A673 (cell line): ENCODE data around the gene RGS3. TPM values are rescaled to one million over a fixed set of nuclear protein-coding genes. Genes with fewer than 3 reads are reported as not detected.

ENCODE experiments used
- BruUV-seq: library from RNA; stranded (reverse); fragments of 400-500 nt; replicated peaks from 2 replicates; lab custom pipeline; 2021; lab: Mats Ljungman, UMichigan
- CTCF ChIA-PET: fragments of 300-600 bp; sonication (Branson Sonifier 250); formaldehyde crosslinking; loops from one replicate; lab custom pipeline; 2022; ENCODE audit warnings: antibody characterized with exemption; lab: Charles Lee
- POLR2A ChIA-PET: fragments of 300-600 bp; sonication (Branson Sonifier 250); formaldehyde crosslinking; loops from one replicate; lab custom pipeline; 2022; ENCODE audit warnings: antibody characterized with exemption; ENCODE audit not compliant: low non-redundant PET; lab: Charles Lee
- DNase-seq: peaks from one replicate; pipeline ENCODE4 v3.0.0-alpha.2; 2015; ENCODE audit warnings: low spot score
- H3K27ac ChIP-seq: fragments of 200-600 bp; sonication (generic); 2 replicates; pipeline ENCODE4 v1.5.1; 2016; ENCODE audit warnings: mixed run types, low read depth, mild to moderate bottlenecking, mixed read lengths, antibody characterized with exemption, low read length; ENCODE audit not compliant: poor library complexity, severe bottlenecking
- H3K27me3 ChIP-seq: fragments of 200-600 bp; sonication (generic); replicated peaks from 2 replicates; pipeline ENCODE4 v1.6.1; 2017; ENCODE audit warnings: mixed run types, low read depth, mild to moderate bottlenecking, mixed read lengths, antibody characterized with exemption, low read length; ENCODE audit not compliant: insufficient read depth, poor library complexity
- H3K36me3 ChIP-seq: fragments of 200-600 bp; sonication (generic); 2 replicates; pipeline ENCODE4 v1.6.1; 2016; ENCODE audit warnings: mixed run types, mild to moderate bottlenecking, mixed read lengths, antibody characterized with exemption, low read length; ENCODE audit not compliant: insufficient read depth, poor library complexity, severe bottlenecking
- H3K4me1 ChIP-seq: fragments of 200-600 bp; sonication (generic); 2 replicates; pipeline ENCODE4 v1.6.1; 2017; ENCODE audit warnings: mixed run types, mild to moderate bottlenecking, mixed read lengths, antibody characterized with exemption, low read length; ENCODE audit not compliant: insufficient read depth, poor library complexity, severe bottlenecking
- H3K4me3 ChIP-seq: fragments of 200-600 bp; sonication (generic); 2 replicates; pipeline ENCODE4 v1.5.1; 2016; ENCODE audit warnings: low read depth, mixed run types, mild to moderate bottlenecking, mixed read lengths, low read length; ENCODE audit not compliant: poor library complexity, severe bottlenecking
- H3K9me3 ChIP-seq: fragments of 200-600 bp; sonication (generic); 2 replicates; pipeline ENCODE4 v1.6.1; 2016; ENCODE audit warnings: mixed run types, low read depth, mild to moderate bottlenecking, mixed read lengths, antibody characterized with exemption, low read length; ENCODE audit not compliant: poor library complexity, severe bottlenecking
- EZH2 ChIP-seq: fragments of 200-600 bp; sonication (generic); IDR thresholded peaks from 2 replicates; pipeline ENCODE4 v1.6.1; 2017; ENCODE audit warnings: borderline replicate concordance, low read depth, mild to moderate bottlenecking, mixed read lengths, antibody characterized with exemption, low read length; ENCODE audit not compliant: poor library complexity, severe bottlenecking
- intact Hi-C: fragments of 100-400 bp; cut with micrococcal nuclease; formaldehyde crosslinking; loops from one replicate; pipeline ENCODE4 v1.10.0; 2022; ENCODE audit not compliant: unreplicated experiment
- total RNA-seq: library from RNA; stranded (reverse); gene quantifications from 2 replicates; pipeline ENCODE4 v1.2.3, GENCODE V29; 2021
- TF ChIP-seq, protein P1 (sequence below): fragments of 300-800, 200-600 bp; sonication (generic); conservative IDR thresholded peaks from 2 replicates; pipeline ENCODE4 v1.5.1; 2017; ENCODE audit warnings: low read depth, mild to moderate bottlenecking, antibody characterized with exemption, low read length, moderate library complexity, mixed read lengths

RGS3 gene
- total RNA-seq, 1 experiment from 2014 or later, result 19.2 TPM

DNA sequence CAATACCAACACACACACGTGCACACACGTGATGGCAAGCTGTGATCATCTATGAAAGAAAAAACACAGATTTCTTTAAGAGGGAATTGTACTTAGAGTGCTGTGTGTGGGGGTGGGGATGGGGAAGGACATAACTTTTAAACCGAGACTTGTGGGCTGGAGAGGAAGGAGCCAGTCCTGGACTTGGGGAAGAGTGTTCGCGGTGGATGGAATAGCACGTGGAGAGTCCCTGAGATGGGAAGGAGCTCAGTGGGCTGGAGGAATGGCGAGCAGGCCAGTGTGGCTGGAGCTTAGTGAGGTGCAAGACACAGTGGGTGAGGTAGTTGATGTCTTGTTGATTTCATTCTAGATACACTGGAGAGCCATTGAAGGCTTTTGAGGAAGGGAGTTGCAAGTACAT, 78.5 kb downstream of the RGS3 start:
- peaks cover 8% of the 10 kb centered on the region for H3K4me1 ChIP-seq
- H3K4me3 ChIP-seq, result no peak overlapping the region
- TF ChIP-seq, protein P1, sequence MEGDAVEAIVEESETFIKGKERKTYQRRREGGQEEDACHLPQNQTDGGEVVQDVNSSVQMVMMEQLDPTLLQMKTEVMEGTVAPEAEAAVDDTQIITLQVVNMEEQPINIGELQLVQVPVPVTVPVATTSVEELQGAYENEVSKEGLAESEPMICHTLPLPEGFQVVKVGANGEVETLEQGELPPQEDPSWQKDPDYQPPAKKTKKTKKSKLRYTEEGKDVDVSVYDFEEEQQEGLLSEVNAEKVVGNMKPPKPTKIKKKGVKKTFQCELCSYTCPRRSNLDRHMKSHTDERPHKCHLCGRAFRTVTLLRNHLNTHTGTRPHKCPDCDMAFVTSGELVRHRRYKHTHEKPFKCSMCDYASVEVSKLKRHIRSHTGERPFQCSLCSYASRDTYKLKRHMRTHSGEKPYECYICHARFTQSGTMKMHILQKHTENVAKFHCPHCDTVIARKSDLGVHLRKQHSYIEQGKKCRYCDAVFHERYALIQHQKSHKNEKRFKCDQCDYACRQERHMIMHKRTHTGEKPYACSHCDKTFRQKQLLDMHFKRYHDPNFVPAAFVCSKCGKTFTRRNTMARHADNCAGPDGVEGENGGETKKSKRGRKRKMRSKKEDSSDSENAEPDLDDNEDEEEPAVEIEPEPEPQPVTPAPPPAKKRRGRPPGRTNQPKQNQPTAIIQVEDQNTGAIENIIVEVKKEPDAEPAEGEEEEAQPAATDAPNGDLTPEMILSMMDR, result no peak
- TF ChIP-seq EZH2, result no peak
- DNase-seq, result no peak
- no peaks in the 10 kb centered on the region for H3K9me3 ChIP-seq
- no TSS peak for BruUV-seq
- no peaks in the 10 kb centered on the region for H3K27me3 ChIP-seq
- intact Hi-C loops, result no loop called here
- H3K27ac ChIP-seq, result no peak overlapping the region
- no peaks in the 10 kb centered on the region for H3K36me3 ChIP-seq
- ChIA-PET CTCF (no interaction called here), POLR2A (no interaction called here)

DNA sequence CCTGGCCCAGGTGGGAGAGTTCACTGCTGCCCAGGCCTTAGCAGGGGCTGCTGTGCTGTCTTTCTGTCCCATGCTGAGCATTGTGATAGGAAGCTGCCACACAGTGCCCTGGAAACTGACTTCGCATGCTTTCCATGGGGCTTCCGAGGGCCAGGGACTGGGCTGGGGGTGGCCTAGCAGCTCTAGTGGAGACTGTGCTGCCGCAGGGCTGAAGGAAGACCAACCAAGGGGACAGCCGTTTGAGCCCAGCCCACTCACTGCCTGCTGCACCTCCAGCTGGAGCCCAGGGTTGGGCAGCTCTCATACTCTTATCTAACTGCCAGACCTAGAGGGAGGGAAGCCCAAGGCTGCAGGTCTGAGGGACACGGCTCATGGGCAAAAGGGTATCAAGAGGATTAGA, 79.2 kb downstream of the RGS3 start:
- Histone ChIP-seq H3K4me3 (no peak overlapping the region), H3K36me3 (no peaks in the 10 kb centered on the region), H3K27ac (no peak overlapping the region), H3K4me1 (peaks cover 8% of the 10 kb centered on the region), H3K27me3 (no peaks in the 10 kb centered on the region), H3K9me3 (no peaks in the 10 kb centered on the region)
- intact Hi-C loops, result no loop called here
- DNase-seq, result no peak
- ChIA-PET CTCF (no interaction called here), POLR2A (no interaction called here)
- TF ChIP-seq, protein P1, result no peak
- no peak for TF ChIP-seq EZH2
- BruUV-seq, result no TSS peak

DNA sequence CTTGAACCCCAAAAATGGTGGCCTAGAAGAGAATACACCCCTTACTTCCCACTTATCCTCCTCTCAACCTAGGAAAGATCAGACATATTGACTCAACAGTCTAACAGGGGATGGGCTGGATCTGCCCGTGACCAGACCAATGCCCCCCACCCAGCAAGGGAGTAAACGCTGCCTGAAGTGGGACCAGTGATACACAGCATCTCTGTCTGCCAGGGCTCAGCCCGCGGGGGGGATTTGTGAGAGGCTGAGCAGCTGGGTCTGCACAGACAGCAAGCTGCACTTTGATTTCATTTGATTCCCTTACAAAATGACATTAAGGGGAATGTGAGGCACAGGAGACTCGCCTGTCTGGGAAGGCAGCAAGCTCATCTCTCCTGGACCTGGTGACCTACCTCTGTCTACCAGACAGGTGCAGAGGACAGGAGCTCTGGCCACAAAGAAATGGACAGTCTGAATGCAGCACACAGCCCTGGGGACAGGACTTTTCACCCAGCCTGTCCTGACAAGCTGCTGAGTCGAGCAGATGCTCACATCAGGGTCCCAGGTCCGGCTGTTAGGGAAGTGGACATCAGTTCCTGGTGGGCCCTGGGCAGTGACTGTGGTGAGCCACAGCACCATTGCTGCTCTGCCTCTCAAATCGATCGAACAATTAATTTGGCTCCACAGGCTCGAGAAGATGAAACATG, 79.9 kb downstream of the RGS3 start:
- no TSS peak for BruUV-seq
- no peaks in the 10 kb centered on the region for H3K27me3 ChIP-seq
- TF ChIP-seq, protein P1, result no peak
- no peak for TF ChIP-seq EZH2
- no peaks in the 10 kb centered on the region for H3K9me3 ChIP-seq
- H3K27ac ChIP-seq, result no peak overlapping the region
- peaks cover 8% of the 10 kb centered on the region for H3K4me1 ChIP-seq
- no peaks in the 10 kb centered on the region for H3K36me3 ChIP-seq
- DNase-seq, result no peak
- ChIA-PET CTCF (no interaction called here), POLR2A (no interaction called here)
- intact Hi-C loops, result no loop called here
- H3K4me3 ChIP-seq, result no peak overlapping the region
